H9 (cell line): ENCODE results near the gene HDAC5. TPM values are rescaled to one million over a fixed set of nuclear protein-coding genes. Genes with fewer than 3 reads are reported as not detected.

Experiments used
- DNase-seq: peaks from one replicate; pipeline ENCODE4 v3.0.0-alpha.2; 2017
- H2AFZ ChIP-seq: one replicate; pipeline ENCODE4 v1.6.1; 2013; ENCODE audit warnings: mild to moderate bottlenecking, low read length, control low read depth, moderate library complexity
- H2AK5ac ChIP-seq: 2 replicates; pipeline ENCODE4 v1.6.1; 2013; ENCODE audit warnings: low read length, control low read depth, mixed read lengths; ENCODE audit not compliant: insufficient read length
- H2BK120ac ChIP-seq: one replicate; pipeline ENCODE4 v1.6.1; 2013; ENCODE audit warnings: low read depth, mild to moderate bottlenecking, low read length, control low read depth, inconsistent platforms; ENCODE audit not compliant: poor library complexity, severe bottlenecking
- H2BK12ac ChIP-seq: 2 replicates; pipeline ENCODE4 v1.6.1; 2013; ENCODE audit warnings: low read length, control low read depth, mixed read lengths, low read depth; ENCODE audit not compliant: insufficient read length
- H2BK15ac ChIP-seq: 2 replicates; pipeline ENCODE4 v1.6.1; 2013; ENCODE audit warnings: low read depth, low read length, control low read depth
- H2BK20ac ChIP-seq: one replicate; pipeline ENCODE4 v1.6.1; 2013; ENCODE audit warnings: low read depth, mild to moderate bottlenecking, low read length, control low read depth, inconsistent platforms; ENCODE audit not compliant: poor library complexity, severe bottlenecking
- H2BK5ac ChIP-seq: 2 replicates; pipeline ENCODE4 v1.6.1; 2013; ENCODE audit warnings: low read length, control low read depth, mixed read lengths; ENCODE audit not compliant: insufficient read length
- H3K14ac ChIP-seq: 2 replicates; pipeline ENCODE4 v1.6.1; 2013; ENCODE audit warnings: low read length, control low read depth; ENCODE audit not compliant: insufficient read depth
- H3K18ac ChIP-seq: 2 replicates; pipeline ENCODE4 v1.6.1; 2013; ENCODE audit warnings: low read depth, mild to moderate bottlenecking, mixed read lengths, low read length, control low read depth; ENCODE audit not compliant: insufficient read length
- H3K23ac ChIP-seq: 2 replicates; pipeline ENCODE4 v1.6.1; 2013; ENCODE audit warnings: low read length, control low read depth, mixed read lengths, low read depth; ENCODE audit not compliant: insufficient read length
- H3K23me2 ChIP-seq: 2 replicates; pipeline ENCODE4 v1.6.1; 2013; ENCODE audit warnings: low read depth, mild to moderate bottlenecking, mixed read lengths, low read length, control low read depth; ENCODE audit not compliant: insufficient read length, poor library complexity, severe bottlenecking
- H3K27ac ChIP-seq: 2 replicates; pipeline ENCODE4 v1.5.1; 2013; ENCODE audit warnings: low read length, control low read depth, mixed read lengths, low read depth; ENCODE audit not compliant: insufficient read length
- H3K27me3 ChIP-seq: 2 replicates; pipeline ENCODE4 v1.6.1; 2013; ENCODE audit warnings: low read length, control low read depth, inconsistent platforms; ENCODE audit not compliant: insufficient read depth
- H3K4ac ChIP-seq: 2 replicates; pipeline ENCODE4 v1.6.1; 2013; ENCODE audit warnings: low read depth, mild to moderate bottlenecking, control low read depth, inconsistent platforms, low read length, moderate library complexity
- H3K4me1 ChIP-seq: 2 replicates; pipeline ENCODE4 v1.6.1; 2013; ENCODE audit warnings: low read length, control low read depth, inconsistent platforms; ENCODE audit not compliant: insufficient read depth
- H3K4me2 ChIP-seq: 2 replicates; pipeline ENCODE4 v1.6.1; 2013; ENCODE audit warnings: low read length, control low read depth, mixed read lengths; ENCODE audit not compliant: insufficient read length, insufficient read depth
- H3K56ac ChIP-seq: 2 replicates; pipeline ENCODE4 v1.6.1; 2013; ENCODE audit warnings: low read depth, mild to moderate bottlenecking, mixed read lengths, low read length, control low read depth; ENCODE audit not compliant: insufficient read length
- H3K79me1 ChIP-seq: 2 replicates; pipeline ENCODE4 v1.6.1; 2013; ENCODE audit warnings: low read depth, mild to moderate bottlenecking, moderate library complexity, low read length, control low read depth, inconsistent platforms; ENCODE audit not compliant: insufficient read depth, poor library complexity, severe bottlenecking
- H3K79me2 ChIP-seq: 2 replicates; pipeline ENCODE4 v1.6.1; 2013; ENCODE audit warnings: low read length, control low read depth, inconsistent platforms; ENCODE audit not compliant: insufficient read depth
- H3K9ac ChIP-seq: 2 replicates; pipeline ENCODE4 v1.6.1; 2013; ENCODE audit warnings: low read length, control low read depth, mixed read lengths; ENCODE audit not compliant: insufficient read length; ENCODE audit errors: extremely low read depth
- H3K9me3 ChIP-seq: one replicate; pipeline ENCODE4 v1.6.1; 2013; ENCODE audit warnings: low read depth, low read length, inconsistent platforms; ENCODE audit not compliant: control insufficient read depth
- H3T11ph ChIP-seq: one replicate; pipeline ENCODE4 v1.6.1; 2013; ENCODE audit warnings: mild to moderate bottlenecking, low read length, control low read depth, inconsistent platforms
- H4K20me1 ChIP-seq: one replicate; pipeline ENCODE4 v1.6.1; 2013; ENCODE audit not compliant: control insufficient read depth, insufficient read length, insufficient read depth
- H4K5ac ChIP-seq: 2 replicates; pipeline ENCODE4 v1.6.1; 2013; ENCODE audit warnings: low read depth, mild to moderate bottlenecking, mixed read lengths, low read length, control low read depth; ENCODE audit not compliant: insufficient read length
- H4K8ac ChIP-seq: replicated peaks from 2 replicates; pipeline ENCODE4 v1.6.1; 2013; ENCODE audit warnings: low read length, control low read depth, mixed read lengths, low read depth; ENCODE audit not compliant: insufficient read length
- H4K91ac ChIP-seq: 2 replicates; pipeline ENCODE4 v1.6.1; 2013; ENCODE audit warnings: low read depth, mild to moderate bottlenecking, moderate library complexity, mixed read lengths, low read length, control low read depth; ENCODE audit not compliant: insufficient read length
- H3K27ac Mint-ChIP-seq, 3 experiments: 2 replicates in 2 of 3; 3 replicates in 1 of 3; pipeline ENCODE4 v1.8.0; 2020 to 2021; ENCODE audit warnings: mixed read lengths in 3 of 3, mild to moderate bottlenecking in 1 of 3, moderate library complexity in 1 of 3
- H3K27me3 Mint-ChIP-seq: 2 replicates; pipeline ENCODE4 v1.8.0; 2021; ENCODE audit warnings: low read depth, mild to moderate bottlenecking, moderate library complexity, mixed read lengths
- H3K36me3 Mint-ChIP-seq, 3 experiments: 2 replicates in 2 of 3; 3 replicates in 1 of 3; pipeline ENCODE4 v1.8.0; 2020 to 2021; ENCODE audit warnings: low read depth in 3 of 3, mixed read lengths in 3 of 3; ENCODE audit not compliant: insufficient read depth in 1 of 3
- H3K4me1 Mint-ChIP-seq, 2 experiments: 2 replicates each; pipeline ENCODE4 v1.8.0; 2020; ENCODE audit warnings: mixed read lengths in 2 of 2
- H3K4me3 Mint-ChIP-seq, 2 experiments: 2 replicates in 1 of 2; 3 replicates in 1 of 2; pipeline ENCODE4 v1.8.0; 2020 to 2021; ENCODE audit warnings: mild to moderate bottlenecking in 2 of 2, mixed read lengths in 2 of 2, moderate library complexity in 1 of 2
- H3K9me3 Mint-ChIP-seq, 2 experiments: 2 replicates in 1 of 2; 3 replicates in 1 of 2; pipeline ENCODE4 v1.8.0; 2020; ENCODE audit warnings: mild to moderate bottlenecking in 2 of 2, mixed read lengths in 2 of 2, moderate library complexity in 1 of 2
- WGBS: extraction: QIAGEN DNeasy Blood & Tissue Kit; methylation state at CpG from one replicate; pipeline ENCODE4 v1.1.7; 2013; ENCODE audit warnings: missing lambda C conversion rate, low lambda C conversion rate, mixed read lengths; ENCODE audit not compliant: insufficient read length; ENCODE audit errors: extremely low coverage; 5-methylcytosine and 5-hydroxymethylcytosine counted together
- total RNA-seq: library from RNA; stranded (reverse); gene quantifications from 2 replicates; pipeline ENCODE4 v1.2.1, GENCODE V29; 2021
- TF ChIP-seq, protein P1 (sequence below): fragments of 200-600 bp; sonication (generic); conservative IDR thresholded peaks from 3 replicates; pipeline ENCODE4 v1.8.0; 2021; ENCODE audit warnings: antibody characterized with exemption, mild to moderate bottlenecking

Gene HDAC5
- total RNA-seq, 1 experiment from 2014 or later = 39.5 TPM

- TF ChIP-seq, protein P1, sequence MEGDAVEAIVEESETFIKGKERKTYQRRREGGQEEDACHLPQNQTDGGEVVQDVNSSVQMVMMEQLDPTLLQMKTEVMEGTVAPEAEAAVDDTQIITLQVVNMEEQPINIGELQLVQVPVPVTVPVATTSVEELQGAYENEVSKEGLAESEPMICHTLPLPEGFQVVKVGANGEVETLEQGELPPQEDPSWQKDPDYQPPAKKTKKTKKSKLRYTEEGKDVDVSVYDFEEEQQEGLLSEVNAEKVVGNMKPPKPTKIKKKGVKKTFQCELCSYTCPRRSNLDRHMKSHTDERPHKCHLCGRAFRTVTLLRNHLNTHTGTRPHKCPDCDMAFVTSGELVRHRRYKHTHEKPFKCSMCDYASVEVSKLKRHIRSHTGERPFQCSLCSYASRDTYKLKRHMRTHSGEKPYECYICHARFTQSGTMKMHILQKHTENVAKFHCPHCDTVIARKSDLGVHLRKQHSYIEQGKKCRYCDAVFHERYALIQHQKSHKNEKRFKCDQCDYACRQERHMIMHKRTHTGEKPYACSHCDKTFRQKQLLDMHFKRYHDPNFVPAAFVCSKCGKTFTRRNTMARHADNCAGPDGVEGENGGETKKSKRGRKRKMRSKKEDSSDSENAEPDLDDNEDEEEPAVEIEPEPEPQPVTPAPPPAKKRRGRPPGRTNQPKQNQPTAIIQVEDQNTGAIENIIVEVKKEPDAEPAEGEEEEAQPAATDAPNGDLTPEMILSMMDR = no peak
- no peaks in the 10 kb centered on the region for H3K9me3 ChIP-seq
- H2AK5ac ChIP-seq = no peak overlapping the region
- peaks cover 38 to 55% (median 51%) of the 10 kb centered on the region in 3 experiments for H3K36me3 Mint-ChIP-seq
- H3K23ac ChIP-seq = no peak overlapping the region
- H4K91ac ChIP-seq = no peak overlapping the region
- H2BK12ac ChIP-seq = no peak overlapping the region
- no peak overlapping the region for H3K4ac ChIP-seq
- H2BK5ac ChIP-seq = no peak overlapping the region
- no peak overlapping the region for H2BK20ac ChIP-seq
- H2AFZ ChIP-seq = no peak overlapping the region
- H3K14ac ChIP-seq = no peak overlapping the region
- H3K4me3 Mint-ChIP-seq = peak overlapping the region; percentile 70 to 95; a peak in 4 of 5 replicates
- no peaks in the 10 kb centered on the region for H4K20me1 ChIP-seq
- H3K79me2 ChIP-seq = peaks cover 38% of the 10 kb centered on the region
- H3K4me1 Mint-ChIP-seq = peaks cover 23 to 28% of the 10 kb centered on the region in 2 experiments; a peak in 3 of 4 replicates
- no peak overlapping the region for H4K5ac ChIP-seq
- peak overlapping the region in 1 of 3 experiments; percentile 59; a peak in 3 of 7 replicates for H3K27ac Mint-ChIP-seq
- no peaks in the 10 kb centered on the region for H3K9me3 Mint-ChIP-seq
- peaks cover 6% of the 10 kb centered on the region for H3K79me1 ChIP-seq
- no peak overlapping the region for H2BK120ac ChIP-seq
- no peak overlapping the region for H3K18ac ChIP-seq
- H3K23me2 ChIP-seq = peaks cover 3% of the 10 kb centered on the region
- DNase-seq = no peak
- no peaks in the 10 kb centered on the region for H3K27me3 Mint-ChIP-seq
- WGBS = no CpG with 5 or more reads among the region's 10 CpGs
- 0 out of 2 replicates have a peak, but pooled peaks cover 2% of the 10 kb centered on the region for H3K4me1 ChIP-seq
- H3K27ac ChIP-seq = no peak overlapping the region
- H2BK15ac ChIP-seq = no peak overlapping the region
- H3K9ac ChIP-seq = peak overlapping the region; percentile 31
- no peak overlapping the region for H4K8ac ChIP-seq
- no peaks in the 10 kb centered on the region for H3K27me3 ChIP-seq
- no peak overlapping the region for H3K4me2 ChIP-seq
- no peak overlapping the region for H3K56ac ChIP-seq
- no peak overlapping the region for H3T11ph ChIP-seq
These were observed 59.5 kb downstream of the HDAC5 start for GRCh38 chr17:44063704-44064639.
